ENCODE data around the gene KIF21A.

Gene KIF21A

DNA sequence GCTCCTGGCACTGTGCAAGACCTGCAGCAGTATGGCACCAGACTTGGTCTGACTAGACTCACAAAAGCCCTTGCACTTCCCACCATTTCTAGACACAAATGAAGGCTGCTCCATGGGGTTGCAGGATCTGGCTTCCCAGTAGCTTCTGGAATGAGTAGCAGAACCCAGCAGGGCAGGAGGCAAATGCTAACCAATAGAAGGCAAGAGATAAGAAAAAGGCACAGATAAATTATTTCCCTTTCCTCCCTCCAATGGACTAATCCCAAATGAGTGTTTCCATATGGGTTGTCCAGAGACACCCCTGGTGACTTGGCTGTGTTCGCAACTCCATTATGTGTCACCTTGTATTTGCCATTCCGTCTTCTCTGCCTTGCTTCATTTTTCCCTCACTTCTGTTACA is 49.7 kb downstream of the KIF21A start:
- TF ChIP-seq, protein P1, sequence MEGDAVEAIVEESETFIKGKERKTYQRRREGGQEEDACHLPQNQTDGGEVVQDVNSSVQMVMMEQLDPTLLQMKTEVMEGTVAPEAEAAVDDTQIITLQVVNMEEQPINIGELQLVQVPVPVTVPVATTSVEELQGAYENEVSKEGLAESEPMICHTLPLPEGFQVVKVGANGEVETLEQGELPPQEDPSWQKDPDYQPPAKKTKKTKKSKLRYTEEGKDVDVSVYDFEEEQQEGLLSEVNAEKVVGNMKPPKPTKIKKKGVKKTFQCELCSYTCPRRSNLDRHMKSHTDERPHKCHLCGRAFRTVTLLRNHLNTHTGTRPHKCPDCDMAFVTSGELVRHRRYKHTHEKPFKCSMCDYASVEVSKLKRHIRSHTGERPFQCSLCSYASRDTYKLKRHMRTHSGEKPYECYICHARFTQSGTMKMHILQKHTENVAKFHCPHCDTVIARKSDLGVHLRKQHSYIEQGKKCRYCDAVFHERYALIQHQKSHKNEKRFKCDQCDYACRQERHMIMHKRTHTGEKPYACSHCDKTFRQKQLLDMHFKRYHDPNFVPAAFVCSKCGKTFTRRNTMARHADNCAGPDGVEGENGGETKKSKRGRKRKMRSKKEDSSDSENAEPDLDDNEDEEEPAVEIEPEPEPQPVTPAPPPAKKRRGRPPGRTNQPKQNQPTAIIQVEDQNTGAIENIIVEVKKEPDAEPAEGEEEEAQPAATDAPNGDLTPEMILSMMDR (IDR thresholded peaks at IDR 0.05; ENCODE audit: low read depth, low read length, missing control alignments): no peak
- no peak overlapping the region for H3K4me3 ChIP-seq (ENCODE audit: low read depth, low read length)
- DNase-seq (ENCODE audit: low read depth): no peak

DNA sequence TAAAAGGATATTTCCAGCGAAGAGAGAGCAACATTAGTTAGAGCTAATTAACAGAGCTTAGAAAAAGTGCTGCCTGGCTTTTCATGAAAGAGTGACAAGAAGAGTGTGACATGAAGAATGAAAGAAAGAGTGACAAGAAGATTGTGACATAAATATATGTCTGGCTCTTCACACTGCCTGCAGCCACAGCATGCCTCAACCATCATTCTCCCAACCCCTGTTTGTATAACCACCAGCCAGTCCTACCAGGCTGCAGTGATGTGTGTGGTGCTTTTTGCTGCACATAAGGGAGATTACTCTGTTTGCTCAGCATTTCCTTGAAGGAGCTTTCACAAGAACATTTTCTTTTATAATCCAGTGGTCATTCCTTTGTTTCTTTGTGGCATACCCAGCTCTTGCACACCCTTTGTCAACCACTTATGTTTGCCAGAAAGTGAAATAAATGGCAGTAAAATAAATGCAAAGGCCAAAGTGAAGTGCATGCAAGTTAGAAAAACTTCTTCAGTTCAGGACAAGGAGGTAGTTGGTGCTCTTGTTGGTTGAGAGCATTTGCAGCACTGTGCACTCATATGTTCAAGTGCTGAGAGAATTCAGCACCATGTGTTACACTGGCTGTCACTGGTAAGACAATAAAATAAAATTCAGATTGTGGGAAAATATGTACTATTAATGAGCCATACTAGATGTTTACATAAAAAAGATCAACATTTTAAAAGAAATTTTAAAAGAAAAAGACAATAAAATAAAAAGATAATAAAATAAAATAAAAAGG is 50.6 kb downstream of the KIF21A start:
- TF ChIP-seq, protein P1 (IDR thresholded peaks at IDR 0.05; ENCODE audit: low read depth, low read length, missing control alignments): no peak
- DNase-seq (ENCODE audit: low read depth): no peak
- H3K4me3 ChIP-seq (ENCODE audit: low read depth, low read length): no peak overlapping the region

DNA sequence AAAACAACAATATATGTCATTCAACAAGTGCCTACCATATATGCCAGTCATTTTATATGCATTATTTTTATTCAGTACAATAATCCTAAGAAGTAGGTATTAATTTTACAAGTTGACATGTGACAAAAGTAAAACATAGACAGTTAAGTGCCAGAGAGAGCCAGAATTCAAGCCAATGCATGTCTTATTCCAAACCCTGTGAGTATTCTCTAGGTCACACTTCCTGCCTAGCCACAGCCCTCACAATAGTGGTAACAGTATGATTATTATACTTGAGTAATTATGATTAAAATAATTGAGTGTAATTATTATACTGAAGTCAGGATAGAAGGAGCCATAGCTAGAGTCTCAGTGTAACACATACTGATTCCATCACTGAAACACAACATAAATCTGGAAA is 52.2 kb downstream of the KIF21A start:
- H3K4me3 ChIP-seq (ENCODE audit: low read depth, low read length): no peak overlapping the region
- no peak for DNase-seq (ENCODE audit: low read depth)
- TF ChIP-seq, protein P1 (IDR thresholded peaks at IDR 0.05; ENCODE audit: low read depth, low read length, missing control alignments): no peak

DNA sequence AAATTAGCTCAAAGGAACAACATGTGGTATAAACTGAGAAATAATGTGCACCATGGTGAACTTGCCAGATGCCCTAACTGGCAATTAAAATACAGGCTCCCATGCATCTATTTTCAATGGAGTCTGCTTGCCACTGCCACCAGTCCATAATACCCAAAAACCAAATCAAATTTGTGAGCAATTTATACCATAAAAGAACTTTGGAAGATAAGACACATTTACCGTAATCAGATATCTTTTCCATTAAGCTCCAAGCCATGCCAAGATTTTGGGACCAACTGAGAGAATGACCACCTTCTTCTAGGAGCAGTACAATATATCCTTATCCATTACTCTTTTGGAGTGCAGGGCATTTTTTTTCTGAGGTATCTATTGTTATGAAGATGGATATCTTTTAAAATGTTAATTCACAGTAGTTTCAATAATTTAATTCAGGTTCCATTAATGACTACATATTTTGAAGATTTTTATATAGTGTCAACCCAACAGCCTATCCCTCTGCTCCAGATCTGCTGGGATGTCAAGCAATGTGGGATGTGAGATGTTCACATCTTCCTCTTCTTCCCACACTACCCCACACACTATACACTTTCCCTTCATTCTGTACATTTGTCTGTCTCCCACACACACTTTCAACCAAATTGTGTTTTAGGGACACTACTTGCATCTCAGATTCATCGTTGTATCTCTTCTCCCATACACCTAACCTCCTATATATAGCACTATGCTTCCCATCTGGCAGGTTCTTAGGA is 53.3 kb downstream of the KIF21A start:
- H3K4me3 ChIP-seq (ENCODE audit: low read depth, low read length): no peak overlapping the region
- no peak for DNase-seq (ENCODE audit: low read depth)
- TF ChIP-seq, protein P1 (IDR thresholded peaks at IDR 0.05; ENCODE audit: low read depth, low read length, missing control alignments): no peak

DNA sequence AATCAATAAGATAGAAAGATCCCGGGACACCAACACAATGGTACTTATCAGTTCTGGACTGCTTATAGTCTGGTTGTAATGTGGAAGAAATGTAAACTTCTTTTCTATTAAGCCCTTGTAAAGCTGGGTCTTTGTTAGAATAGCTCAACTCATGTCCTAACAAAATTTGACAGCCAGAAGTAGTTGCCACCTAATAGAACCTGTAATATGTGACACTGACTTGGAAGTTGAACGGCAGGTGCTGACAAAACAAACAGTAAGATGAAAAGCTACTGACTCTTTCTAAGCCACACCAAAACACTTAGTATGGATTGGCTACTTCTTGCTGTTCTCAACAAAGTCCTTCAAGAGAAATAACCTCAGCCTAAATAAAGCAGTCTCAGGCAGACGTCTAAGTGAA is 56.6 kb downstream of the KIF21A start:
- TF ChIP-seq, protein P1 (IDR thresholded peaks at IDR 0.05; ENCODE audit: low read depth, low read length, missing control alignments): no peak
- no peak overlapping the region for H3K4me3 ChIP-seq (ENCODE audit: low read depth, low read length)
- no peak for DNase-seq (ENCODE audit: low read depth)

DNA sequence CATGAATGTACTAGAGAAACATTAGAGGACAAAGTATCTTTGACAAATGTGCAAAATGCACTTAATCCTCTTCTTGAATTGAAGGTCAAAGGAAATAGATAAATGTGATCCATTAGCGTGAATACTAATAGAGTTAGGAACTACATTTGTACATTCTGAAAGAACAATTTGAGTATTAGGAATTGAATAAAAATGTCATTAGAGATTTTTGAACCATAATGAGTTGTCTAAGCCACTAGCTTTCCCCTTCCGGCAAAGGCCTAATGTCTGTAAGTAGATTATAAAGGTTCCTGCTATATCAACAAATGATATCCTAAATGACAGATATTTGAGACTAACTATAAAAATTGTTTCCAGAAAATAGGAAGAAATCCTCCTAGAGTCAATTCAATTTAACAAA is 59.8 kb downstream of the KIF21A start:
- H3K4me3 ChIP-seq (ENCODE audit: low read depth, low read length): no peak overlapping the region
- no peak for DNase-seq (ENCODE audit: low read depth)
- TF ChIP-seq, protein P1 (IDR thresholded peaks at IDR 0.05; ENCODE audit: low read depth, low read length, missing control alignments): no peak
